Islet of Langerhans (tissue), 1 donor: ENCODE measurements around the gene KLHL11.
"Not testable (repeated sequence)": the region's sequence is repeated elsewhere in the genome, so short reads cannot be mapped to it uniquely, and the experiment has no call there.

Experiments used
- FAIRE-seq: peaks from one replicate; lab custom pipeline; 2011; peaks lifted over from hg19 to GRCh38; lab: Jason Lieb, UNC

The KLHL11 gene

DNA sequence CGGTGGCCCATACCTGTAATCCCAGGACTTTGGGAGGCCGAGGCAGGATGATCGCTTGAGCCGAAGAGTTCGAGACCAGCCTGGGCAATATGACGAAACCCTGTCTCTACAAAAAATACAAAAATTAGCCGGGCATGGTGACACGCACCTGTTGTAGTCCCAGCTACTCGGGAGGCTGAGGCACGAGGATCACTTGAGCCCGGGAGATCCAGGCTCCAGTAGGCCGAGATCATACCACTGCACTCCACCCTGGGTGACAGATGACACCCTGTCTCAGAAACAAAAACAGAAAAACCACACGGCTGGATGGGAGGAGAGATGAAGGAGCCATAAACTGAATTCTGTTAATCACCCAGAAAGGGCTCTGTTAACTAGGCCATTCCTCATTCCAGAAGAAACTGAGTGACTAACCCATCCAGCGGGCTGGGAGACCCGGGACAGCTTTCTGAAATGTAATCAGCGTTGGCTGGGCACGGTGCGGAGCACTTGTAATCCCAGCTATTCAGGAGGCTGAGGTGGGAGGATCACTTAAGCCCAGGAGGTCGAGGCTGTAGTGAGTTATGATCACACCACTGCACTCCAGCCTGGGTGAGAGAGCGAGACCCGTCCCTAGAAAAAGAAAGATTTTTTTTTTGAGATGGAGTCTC is 28.6 kb downstream of the KLHL11 start:
- no peak for FAIRE-seq

DNA sequence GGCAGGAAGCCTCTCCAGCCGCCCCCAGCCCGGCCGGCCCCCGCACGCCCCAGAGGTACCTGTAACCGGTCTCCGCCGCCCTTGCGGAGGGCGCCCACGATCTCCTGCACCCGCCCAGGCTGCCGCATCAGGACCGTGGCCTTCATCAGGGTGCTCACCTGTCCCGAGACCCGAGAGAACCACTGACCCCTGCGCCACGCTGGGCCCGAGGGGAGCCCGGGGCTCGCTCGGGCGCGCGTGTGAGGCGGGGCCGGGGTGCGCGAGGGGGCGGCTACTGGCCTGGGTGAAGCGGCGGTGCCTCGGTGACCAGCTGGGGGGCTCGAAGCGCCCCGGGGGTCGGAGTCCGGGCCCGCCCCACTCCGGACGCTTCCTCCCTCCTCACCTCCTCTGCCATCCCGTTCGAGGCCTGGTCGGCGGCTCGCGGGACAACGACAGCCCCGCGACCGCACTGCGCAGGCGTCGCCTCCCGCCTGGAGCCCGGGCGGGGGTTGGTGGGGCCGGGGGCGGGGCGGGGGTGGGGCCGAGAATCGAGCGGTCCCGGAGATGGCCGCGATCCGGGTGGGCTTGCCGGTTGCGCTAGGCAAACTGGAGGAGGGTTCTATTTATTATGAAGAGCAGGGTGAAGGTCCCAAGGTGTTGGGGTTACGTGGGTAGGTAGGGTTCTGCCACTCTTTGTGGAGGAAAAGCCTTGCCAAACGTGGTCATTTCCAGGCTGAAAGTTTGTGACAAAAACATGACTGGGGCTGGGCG is 29.2 kb downstream of the KLHL11 start, which contains the start of gene NT5C3B:
Gene NT5C3B, minus strand, starts transcription at position 433 of the 750 bp plus-strand sequence. Its CDS starts 39 bp downstream, at position 394.
- FAIRE-seq, result no peak

DNA sequence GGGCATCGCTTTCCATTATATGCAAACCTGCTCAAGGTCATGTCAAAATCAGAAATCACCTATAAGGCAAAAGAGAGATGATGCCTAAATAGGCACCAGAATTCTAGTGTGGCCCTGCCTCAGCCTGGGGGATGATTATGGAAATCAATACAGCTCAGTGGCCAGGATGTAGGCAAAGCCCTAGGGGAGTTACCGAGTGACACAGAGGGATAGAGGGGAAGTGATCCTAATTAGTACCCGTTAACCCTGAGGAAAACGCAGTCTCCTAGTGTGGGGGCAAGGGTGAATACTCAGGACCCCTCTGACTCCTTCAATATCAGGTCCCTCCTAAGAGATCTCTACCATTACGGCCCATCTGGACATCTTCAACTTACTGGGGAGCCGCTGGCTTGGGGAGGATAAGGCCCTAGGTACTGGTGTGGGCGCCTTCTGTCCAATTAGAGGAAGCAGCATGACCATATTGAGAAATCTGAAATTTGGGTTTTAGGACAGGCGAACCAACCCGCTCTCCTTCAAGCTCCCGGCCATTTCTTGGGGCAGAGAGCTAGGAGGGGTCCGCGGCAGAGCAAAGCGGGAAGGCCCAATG is 29.9 kb downstream of the KLHL11 start:
- FAIRE-seq, result no peak

DNA sequence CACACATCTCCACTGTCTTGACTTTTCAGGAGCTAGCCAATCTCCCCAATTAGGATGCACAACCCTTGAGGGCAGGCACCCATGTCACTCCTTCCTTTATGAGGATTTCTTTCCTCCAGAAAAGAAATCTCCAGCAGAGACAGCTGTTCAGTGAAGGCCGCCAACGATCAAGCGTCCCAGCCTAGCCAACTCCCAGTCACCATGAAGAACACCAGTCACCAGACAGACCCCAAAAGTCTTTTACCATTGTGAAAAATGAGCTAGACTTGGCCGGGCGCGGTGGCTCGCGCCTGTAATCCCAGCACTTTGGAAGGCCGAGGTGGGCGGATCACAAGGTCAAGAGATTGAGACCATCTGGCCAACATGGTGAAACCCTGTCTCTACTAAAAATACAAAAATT is 35.3 kb downstream of the KLHL11 start:
- not testable (repeated sequence) for FAIRE-seq

DNA sequence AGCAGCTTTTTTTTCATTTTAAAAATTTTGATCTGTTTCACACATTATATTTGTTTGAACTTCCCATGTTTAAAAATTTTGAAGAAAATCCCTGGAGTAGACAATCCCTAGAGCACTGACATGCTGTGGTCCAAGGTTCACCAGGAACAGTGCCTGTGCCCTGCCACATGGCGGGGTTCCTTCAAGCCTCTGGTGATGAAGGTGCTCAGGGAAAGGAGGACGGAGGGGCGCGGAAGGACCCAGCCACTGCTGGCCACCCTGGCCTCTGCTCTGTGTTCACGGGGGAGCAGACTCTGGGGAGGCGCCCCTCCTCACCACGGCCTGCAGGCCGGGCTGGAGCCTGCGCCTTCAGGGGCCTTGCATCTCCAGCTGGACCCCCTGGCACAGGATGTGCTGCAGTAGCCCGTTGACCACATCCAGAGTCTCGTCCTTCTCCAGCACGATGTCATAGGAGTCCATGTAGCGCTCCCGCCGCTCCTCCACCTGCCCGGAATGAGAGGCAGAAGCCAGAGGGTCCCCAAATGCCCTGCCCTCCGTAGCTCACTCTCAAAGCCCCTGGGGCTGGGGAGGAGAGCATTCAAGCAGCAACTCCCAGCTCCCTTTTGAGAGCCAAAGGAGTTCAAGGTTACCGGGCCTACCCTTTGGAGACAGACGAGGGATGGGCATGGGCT is 39.9 kb downstream of the KLHL11 start:
- FAIRE-seq, result no peak

DNA sequence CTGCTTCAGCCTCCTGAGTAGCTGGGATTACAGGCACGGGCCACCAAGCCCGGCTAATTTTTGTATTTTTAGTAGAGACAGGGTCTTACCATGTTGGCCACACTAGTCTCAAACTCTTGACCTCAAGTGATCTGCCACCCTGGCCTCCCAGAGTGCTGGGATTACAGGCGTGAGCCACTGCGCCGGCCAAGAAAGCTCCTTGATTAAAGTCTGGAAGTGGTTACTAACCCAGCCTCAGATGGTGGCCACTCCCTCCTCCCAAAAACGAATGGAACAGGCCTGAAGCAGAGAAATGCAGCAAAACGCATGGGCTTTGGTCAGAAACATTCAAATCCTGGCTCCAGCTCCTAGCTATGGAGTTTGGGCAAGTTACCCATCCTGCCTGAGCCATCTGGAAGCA is 41.1 kb downstream of the KLHL11 start:
- FAIRE-seq, result no peak

DNA sequence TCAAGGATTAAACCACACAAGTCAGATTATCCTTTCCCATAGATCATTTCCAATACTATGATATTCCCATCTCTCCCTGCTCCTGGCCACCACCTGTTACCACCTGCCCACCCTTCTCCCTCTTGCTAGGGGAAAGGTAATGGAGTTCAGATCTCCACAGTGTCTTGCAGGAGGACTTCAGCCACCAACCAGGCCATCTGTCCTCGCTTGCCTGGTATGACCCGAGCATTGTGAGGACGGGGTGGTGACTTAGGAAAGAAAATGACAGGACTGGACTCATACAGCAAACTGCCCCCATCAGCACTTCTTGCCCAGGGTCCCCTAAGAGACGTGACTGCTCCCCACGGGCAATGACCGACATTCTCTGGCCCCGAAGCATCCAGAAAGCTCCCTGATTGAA is 41.6 kb downstream of the KLHL11 start:
- FAIRE-seq, result no peak

DNA sequence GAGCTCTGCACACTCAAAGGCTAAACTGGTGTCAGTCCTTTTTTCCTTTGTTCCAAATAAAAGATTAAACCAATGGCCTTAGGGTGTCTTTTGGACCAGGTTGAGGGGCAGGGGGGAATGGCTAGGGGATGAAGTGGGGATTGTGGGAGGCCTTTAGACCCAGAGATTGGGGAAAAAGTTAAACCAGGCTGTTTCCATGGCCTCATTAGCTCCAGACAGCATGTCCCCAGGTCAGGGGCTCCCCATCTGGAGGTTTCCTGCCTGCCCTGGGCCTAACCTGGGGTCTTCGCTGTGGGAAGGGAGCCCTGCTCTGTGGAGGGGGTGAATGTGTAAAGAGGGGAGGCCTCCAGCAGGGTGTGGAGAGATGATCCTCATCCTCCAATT is 42.1 kb downstream of the KLHL11 start:
- no peak for FAIRE-seq

DNA sequence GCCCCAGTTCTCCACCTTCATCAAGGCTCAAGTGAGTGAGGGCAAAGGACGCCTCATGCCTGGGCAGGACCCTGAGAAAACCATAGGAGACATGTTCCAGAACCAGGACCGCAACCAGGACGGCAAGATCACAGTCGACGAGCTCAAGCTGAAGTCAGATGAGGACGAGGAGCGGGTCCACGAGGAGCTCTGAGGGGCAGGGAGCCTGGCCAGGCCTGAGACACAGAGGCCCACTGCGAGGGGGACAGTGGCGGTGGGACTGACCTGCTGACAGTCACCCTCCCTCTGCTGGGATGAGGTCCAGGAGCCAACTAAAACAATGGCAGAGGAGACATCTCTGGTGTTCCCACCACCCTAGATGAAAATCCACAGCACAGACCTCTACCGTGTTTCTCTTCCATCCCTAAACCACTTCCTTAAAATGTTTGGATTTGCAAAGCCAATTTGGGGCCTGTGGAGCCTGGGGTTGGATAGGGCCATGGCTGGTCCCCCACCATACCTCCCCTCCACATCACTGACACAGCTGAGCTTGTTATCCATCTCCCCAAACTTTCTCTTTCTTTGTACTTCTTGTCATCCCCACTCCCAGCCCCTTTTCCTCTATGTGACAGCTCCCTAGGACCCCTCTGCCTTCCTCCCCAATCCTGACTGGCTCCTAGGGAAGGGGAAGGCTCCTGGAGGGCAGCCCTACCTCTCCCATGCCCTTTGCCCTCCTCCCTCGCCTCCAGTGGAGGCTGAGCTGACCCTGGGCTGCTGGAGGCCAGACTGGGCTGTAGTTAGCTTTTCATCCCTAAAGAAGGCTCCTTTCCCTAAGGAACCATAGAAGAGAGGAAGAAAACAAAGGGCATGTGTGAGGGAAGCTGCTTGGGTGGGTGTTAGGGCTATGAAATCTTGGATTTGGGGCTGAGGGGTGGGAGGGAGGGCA is 42.7 kb downstream of the KLHL11 start:
- FAIRE-seq, result no peak

DNA sequence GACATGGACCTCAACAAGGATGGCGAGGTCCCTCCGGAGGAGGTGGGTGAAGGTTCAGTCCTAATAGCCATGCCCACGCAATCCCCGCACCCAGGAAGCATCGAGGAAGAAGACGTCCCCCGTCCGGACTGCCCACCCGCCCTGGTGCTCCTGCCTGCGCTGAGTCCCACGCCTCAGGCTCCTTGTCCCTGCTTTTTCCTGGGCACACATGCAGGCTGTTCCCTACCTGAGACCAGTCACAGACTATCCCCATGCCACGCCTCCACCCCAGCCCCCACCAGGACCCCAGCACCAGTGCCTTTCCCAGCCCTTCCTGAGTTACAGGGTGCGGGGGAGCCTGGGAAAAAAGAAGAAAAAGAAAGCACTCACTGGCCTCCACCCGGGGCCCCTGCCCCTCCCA is 43.4 kb downstream of the KLHL11 start:
- no peak for FAIRE-seq

DNA sequence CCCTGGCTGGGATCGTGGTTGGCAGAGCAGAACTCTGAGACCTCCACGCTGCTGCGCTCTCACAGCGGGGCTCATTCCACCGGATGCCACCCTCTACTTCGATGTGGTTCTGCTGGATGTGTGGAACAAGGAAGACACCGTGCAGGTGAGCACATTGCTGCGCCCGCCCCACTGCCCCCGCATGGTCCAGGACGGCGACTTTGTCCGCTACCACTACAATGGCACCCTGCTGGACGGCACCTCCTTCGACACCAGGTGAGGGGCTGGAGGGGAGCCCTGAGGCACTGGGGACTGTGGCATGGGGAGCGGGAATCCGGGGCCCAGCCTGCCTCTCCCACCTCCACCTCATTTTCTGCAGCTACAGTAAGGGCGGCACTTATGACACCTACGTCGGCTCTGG is 47.2 kb downstream of the KLHL11 start:
- FAIRE-seq, result no peak

DNA sequence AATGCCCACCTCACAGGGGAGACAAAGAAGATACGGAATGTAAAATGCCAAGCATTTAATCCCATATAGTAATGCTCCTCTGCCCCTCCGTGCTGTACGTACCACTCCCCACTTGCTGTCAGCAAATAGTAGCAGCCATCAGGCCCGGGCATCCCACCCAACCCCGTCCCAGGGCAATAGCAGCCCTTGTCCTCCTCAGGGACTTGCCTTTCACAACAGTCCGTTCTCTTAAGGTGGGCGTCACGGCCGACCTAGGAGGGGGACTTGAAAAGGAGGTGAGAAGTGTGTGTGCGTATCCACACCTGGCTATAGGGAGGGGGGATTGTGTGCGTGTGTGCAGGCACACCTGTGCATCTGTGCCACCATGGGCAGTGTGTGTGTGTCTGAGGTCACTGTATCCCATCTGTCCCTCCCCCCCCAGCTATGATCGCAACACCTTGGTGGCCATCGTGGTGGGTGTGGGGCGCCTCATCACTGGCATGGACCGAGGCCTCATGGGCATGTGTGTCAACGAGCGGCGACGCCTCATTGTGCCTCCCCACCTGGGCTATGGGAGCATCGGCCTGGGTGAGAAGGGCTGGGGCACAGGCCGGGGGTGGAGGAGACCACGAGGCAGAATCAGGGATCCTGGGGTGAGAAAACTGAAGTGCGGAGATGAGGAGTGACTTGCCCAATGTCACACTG is 48.4 kb downstream of the KLHL11 start:
- FAIRE-seq, result no peak

DNA sequence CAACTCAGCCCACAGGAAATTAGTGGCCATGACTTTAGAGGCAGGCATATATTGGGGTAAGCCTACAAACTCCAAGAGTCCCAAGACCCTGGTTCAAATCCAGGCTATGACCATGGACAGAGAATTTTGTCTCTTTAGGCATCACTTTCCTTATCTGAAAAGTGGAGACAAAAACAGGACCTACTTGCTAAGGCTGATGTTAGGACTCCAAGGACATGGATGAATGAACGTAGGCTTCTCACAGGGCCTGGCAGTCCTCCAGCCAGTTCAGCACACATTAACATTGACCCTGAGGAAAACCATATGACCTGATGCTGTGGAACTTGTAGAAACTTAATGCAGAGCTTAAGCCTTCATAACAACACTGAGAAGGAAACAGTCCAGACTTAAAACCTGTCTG is 51.0 kb downstream of the KLHL11 start:
- no peak for FAIRE-seq

DNA sequence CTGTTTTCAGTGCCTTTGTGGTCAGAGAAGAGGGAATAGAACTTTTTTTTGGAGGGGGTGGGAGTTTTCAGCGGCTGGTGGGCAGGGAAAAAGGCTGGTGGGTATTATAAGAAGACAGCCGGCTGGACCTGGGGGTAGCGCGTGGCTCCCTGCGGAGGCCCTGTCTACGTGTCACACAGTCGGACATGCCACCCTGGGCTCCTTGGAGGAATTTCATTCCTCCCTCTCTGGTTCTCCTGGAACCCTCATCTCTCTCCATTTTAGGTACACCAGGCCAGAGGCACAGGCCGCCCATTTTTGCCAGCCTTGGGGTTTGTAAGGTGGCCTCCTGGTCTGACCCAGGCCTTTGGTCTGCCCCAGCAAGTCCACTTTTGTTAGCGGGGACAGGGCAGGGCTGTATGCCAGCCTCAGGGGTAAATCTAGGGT is 51.5 kb downstream of the KLHL11 start:
- FAIRE-seq, result no peak

DNA sequence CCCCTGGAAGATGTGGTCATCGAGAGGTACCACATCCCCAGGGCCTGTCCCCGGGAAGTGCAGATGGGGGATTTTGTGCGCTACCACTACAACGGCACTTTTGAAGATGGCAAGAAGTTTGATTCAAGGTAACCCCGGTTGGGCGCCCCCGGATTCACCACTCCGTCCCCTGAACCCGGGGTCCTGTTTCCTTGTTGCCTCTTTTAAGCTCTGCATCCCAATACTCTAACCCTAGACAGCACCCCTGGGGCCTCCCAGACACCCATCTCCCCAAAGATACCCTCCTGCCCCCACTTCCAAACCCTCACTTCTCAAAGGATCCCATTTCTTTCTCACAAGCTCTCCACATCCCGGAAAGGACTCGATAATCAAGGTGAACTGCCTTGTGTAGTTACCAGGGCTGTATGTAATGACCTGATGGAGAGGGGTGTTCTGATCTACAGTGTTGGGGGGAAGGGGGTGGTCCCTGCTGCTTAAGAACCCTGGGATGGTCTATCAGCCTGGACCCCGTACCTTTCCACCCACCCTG is 52.0 kb downstream of the KLHL11 start:
- FAIRE-seq, result no peak

DNA sequence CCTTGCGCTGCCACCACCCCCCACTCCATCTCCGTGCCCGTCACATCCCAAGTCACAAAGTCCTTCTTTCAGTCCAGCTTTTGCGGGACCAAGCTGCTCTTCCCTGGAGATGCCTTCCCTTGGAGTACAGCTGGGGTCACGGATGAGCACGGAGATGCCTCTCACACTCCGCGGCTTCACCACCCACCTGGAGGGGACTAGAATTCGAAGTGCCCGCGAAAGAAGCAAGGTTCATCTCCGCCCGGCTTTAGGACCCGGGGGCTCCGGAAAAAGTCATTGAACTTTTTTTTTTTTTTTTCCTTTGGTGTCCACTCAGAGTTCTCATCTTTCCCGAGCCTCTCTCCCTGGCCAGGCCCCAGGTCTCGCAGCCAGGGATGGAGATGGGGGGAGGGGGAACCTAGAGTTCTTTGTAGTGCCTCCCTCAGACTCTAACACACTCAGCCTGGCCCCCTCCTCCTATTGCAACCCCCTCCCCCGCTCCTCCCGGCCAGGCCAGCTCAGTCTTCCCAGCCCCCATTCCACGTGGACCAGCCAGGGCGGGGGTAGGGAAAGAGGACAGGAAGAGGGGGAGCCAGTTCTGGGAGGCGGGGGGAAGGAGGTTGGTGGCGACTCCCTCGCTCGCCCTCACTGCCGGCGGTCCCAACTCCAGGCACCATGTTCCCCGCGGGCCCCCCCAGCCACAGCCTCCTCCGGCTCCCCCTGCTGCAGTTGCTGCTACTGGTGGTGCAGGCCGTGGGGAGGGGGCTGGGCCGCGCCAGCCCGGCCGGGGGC is 52.7 kb downstream of the KLHL11 start, which contains the start of gene FKBP10:
Gene FKBP10, plus strand, starts transcription at position 624 of the 771 bp plus-strand sequence. Its CDS starts 31 bp downstream, at position 655.
- FAIRE-seq, result no peak

DNA sequence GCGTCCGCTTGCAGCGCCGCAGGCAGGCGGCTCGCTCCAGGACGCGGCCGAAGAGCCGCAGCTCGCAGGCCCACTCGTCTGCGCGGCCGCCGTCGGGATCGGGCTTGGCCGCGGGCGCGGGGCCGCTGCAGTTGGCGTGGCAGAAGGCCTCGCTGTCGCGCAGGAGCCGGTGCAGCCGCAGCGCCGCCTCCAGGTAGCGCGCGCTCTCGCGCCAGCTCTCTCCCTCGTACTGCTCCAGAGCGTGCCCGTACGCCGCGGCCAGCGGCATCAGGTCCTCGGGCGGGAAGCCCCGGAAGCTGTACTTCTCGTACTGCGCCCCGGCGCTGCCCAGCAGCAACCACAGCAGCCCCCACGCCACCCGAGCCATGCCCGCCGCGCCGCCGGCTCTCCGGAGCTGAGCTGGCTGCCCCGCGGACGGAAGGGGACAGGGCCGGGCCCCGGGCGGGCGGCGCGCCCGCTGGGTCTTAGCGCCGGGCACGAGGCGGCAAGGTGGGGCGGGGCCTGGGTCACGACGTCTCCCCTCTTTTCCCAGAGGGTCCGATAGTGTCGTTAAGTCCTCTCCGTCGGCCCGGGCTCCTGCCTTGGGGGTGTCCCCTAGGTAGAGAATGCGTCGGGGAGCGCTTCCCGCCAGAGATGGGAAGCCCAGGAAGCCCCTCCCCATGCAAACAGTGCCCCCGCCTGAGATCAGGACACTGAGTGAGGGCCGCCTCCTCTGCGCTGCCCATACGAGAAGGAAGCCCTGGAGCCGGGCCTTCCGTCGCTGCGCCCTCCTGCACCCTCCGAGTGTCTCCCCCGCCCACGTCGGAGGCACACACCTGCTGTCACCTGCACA is 53.5 kb downstream of the KLHL11 start, which contains the start of gene P3H4:
Gene P3H4, minus strand, starts transcription at position 401 of the 832 bp plus-strand sequence. Its CDS starts 34 bp downstream, at position 367.
- no peak for FAIRE-seq

DNA sequence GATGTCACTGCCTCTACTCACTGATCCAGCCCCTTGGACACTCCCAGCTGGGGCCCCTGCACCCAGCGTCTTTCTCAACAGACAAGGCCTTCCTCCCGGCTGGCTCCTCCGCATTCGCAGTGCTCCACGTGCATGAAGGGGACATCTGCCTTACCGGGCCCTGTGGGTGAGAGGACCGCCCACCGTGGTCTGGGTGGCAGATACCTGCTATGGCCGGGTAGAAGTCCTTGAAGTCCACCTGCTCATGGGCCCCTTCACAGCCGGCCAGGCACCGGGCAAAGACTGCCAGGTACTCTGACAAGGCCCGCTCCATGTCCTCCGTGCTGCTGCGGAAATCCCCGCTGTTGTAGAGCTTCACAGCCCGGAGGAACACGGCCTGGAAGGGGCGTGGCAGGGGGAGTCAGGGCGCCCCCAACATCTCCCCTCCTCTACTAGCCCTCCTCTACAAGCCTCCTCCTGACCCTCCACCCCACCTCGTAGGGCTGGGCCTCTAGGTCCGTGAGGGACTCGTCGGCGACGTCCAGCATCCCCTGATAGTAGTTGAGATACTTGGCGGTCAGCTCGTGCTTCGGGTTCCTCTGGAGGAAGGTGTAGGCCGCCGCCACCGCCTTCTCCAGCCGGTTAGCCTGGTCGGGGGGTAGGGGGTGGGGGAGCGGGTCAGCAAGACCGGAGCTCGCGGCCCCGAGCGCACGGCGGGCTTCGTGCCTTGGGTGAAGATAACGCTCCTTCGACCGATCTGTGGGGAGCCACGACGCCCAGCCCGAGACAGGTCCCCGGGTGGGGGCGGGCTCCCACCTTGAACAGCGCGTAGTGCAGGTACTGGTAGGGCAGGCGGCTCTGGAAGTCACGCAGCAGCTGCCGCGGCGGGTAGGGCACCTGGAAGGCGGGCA is 54.3 kb downstream of the KLHL11 start:
- no peak for FAIRE-seq
